Smooth muscle cell (in vitro differentiated cells): ENCODE measurements around the gene GAL3ST3. TPM values are rescaled to one million over a fixed set of nuclear protein-coding genes. Genes with fewer than 3 reads are reported as not detected.
A peak's percentile ranks its signal among the peaks of the same experiment; 100 is the strongest.

Experiments
- DNase-seq: peaks from one replicate; lab custom pipeline; 2025; ENCODE audit not compliant: unreplicated experiment; lab: John Stamatoyannopoulos, UW
- H2AFZ ChIP-seq: fragments of 200-600 bp; sonication (generic); 2 replicates; pipeline ENCODE4 v1.6.0; 2016; ENCODE audit warnings: antibody characterized with exemption, low read depth, mild to moderate bottlenecking
- H3F3A ChIP-seq: fragments of 200-600 bp; sonication (generic); 2 replicates; pipeline ENCODE4 v1.6.0; 2017; ENCODE audit warnings: antibody characterized with exemption, low read depth
- H3K27ac ChIP-seq: fragments of 200-600 bp; sonication (generic); 2 replicates; pipeline ENCODE4 v1.5.1; 2016; ENCODE audit warnings: low read depth, mild to moderate bottlenecking
- H3K27me3 ChIP-seq: fragments of 200-600 bp; sonication (generic); 2 replicates; pipeline ENCODE4 v1.6.1; 2016; ENCODE audit warnings: low read depth, mild to moderate bottlenecking
- H3K36me3 ChIP-seq: fragments of 200-600 bp; sonication (generic); 2 replicates; pipeline ENCODE4 v1.5.1; 2016; ENCODE audit warnings: low read depth
- H3K4me1 ChIP-seq: fragments of 200-600 bp; sonication (generic); 2 replicates; pipeline ENCODE4 v1.5.1; 2016; ENCODE audit warnings: low read depth
- H3K4me2 ChIP-seq: fragments of 200-600 bp; sonication (generic); 2 replicates; pipeline ENCODE4 v1.6.0; 2016; ENCODE audit warnings: mild to moderate bottlenecking
- H3K4me3 ChIP-seq: fragments of 200-600 bp; sonication (generic); 2 replicates; pipeline ENCODE4 v1.5.1; 2016; ENCODE audit warnings: mild to moderate bottlenecking
- H3K79me2 ChIP-seq: fragments of 200-600 bp; sonication (generic); 2 replicates; pipeline ENCODE4 v1.6.0; 2016; ENCODE audit warnings: low read depth, mild to moderate bottlenecking
- H3K9ac ChIP-seq: fragments of 200-600 bp; sonication (generic); 2 replicates; pipeline ENCODE4 v1.6.0; 2016; ENCODE audit warnings: low read depth
- H3K9me3 ChIP-seq: fragments of 200-600 bp; sonication (generic); replicated peaks from 2 replicates; pipeline ENCODE4 v1.5.1; 2016; ENCODE audit warnings: low read depth
- H4K20me1 ChIP-seq: fragments of 200-600 bp; sonication (generic); 2 replicates; pipeline ENCODE4 v1.6.0; 2016; ENCODE audit warnings: low read depth
- WGBS: methylation state at CpG from one replicate; pipeline ENCODE4 v1.1.7; 2016; ENCODE audit warnings: low lambda C conversion rate; 5-methylcytosine and 5-hydroxymethylcytosine counted together
- polyA plus RNA-seq: library from polyadenylated mRNA; unstranded; fragments of >200 nt; fragmentation: Nextera tagmentation; extraction: Ambion mirVana; gene quantifications from 2 replicates; pipeline ENCODE4 v1.2.1, GENCODE V29; 2016
- total RNA-seq: library from RNA; depleted of rRNA; stranded (reverse); fragments of >200 nt; gene quantifications from 2 replicates; pipeline ENCODE4 v1.2.3, GENCODE V29; 2014
- TF ChIP-seq, protein P1 (sequence below): fragments of 200-600 bp; sonication (generic); IDR thresholded peaks from 2 replicates; pipeline ENCODE4 v1.5.1; 2017; ENCODE audit warnings: borderline replicate concordance, mild to moderate bottlenecking, antibody characterized with exemption; ENCODE audit not compliant: insufficient read depth, poor library complexity, severe bottlenecking

The GAL3ST3 gene
- total and polyA plus RNA-seq, 2 experiments from 2014 or later = 0.23 to 0.27 TPM

DNA sequence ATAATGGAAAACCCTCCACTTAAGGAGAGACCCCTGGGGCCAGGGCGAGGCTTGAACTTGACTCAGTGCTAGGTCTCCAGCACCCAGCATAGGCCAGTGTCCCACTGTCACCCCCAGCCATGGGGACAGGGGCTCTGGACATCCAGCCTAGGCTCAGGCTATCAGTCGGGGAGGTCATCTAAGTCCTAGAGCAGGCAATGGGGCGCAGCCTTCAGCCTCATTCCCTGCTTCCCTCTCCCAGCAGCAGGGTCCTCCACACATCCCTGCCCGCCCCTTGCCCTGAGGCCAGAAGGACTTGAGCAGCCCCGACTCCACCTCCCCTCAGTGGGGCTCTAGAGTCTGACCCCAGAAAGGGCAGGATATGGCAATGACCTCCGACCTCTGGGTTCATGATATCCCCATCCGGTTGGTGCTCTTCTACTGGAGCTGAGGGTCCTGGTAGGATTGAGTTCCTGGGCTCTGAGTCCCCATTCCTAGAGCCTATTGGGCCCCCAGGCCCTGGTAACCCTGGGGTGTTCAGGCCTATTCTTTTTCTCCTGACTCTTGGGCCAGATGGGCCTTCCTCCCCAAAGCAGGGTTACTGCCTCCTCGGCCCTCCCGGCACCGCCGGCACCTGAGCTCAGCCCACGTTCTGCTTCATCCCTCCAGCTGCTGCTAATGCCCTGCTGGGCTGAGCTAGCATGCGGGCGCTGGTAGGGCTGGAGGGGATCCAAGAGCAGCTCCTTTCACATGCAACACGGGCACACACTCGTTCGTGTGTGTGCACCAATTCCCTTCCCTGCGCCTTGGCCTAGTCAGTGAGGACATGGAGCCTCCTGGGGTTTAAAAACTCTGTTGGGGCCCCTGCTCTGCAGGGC is 32.8 kb downstream of the GAL3ST3 start:
- Histone ChIP-seq H3K27me3 (peaks cover 14% of the 10 kb centered on the region), H3K9ac (no peak overlapping the region), H3K4me1 (no peaks in the 10 kb centered on the region), H3K79me2 (no peaks in the 10 kb centered on the region), H3K9me3 (no peaks in the 10 kb centered on the region), H4K20me1 (no peaks in the 10 kb centered on the region), H3K4me3 (no peak overlapping the region), H3F3A (no peaks in the 10 kb centered on the region), H2AFZ (no peak overlapping the region), H3K27ac (peak overlapping the region; percentile 59), H3K36me3 (no peaks in the 10 kb centered on the region), H3K4me2 (peak overlapping the region; percentile 59)
- WGBS = 96% methylated on average over 18 of the region's 18 CpGs
- TF ChIP-seq, protein P1, sequence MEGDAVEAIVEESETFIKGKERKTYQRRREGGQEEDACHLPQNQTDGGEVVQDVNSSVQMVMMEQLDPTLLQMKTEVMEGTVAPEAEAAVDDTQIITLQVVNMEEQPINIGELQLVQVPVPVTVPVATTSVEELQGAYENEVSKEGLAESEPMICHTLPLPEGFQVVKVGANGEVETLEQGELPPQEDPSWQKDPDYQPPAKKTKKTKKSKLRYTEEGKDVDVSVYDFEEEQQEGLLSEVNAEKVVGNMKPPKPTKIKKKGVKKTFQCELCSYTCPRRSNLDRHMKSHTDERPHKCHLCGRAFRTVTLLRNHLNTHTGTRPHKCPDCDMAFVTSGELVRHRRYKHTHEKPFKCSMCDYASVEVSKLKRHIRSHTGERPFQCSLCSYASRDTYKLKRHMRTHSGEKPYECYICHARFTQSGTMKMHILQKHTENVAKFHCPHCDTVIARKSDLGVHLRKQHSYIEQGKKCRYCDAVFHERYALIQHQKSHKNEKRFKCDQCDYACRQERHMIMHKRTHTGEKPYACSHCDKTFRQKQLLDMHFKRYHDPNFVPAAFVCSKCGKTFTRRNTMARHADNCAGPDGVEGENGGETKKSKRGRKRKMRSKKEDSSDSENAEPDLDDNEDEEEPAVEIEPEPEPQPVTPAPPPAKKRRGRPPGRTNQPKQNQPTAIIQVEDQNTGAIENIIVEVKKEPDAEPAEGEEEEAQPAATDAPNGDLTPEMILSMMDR = no peak
- DNase-seq = no peak

DNA sequence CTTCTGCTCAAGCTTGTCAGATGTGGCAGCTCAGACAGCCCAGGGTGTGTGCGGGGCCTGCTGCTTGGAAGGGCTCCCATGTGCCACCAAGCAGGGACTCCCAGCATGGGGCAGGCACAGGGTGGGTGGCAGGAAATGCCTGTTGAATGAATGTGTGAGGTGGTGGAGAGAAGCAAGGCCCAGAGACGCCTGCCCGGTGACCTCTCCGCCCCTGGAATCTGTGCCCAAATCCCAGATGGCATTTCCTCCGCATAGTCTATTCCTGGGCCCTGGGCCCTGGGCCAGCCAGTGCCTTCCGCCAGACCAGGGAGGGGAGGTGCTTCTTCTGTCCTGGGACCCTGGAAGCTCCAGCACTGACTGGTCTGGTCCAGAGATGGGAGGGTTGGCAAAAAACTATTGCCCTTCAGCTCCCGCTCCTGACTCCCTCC is 33.5 kb downstream of the GAL3ST3 start:
- Histone ChIP-seq H3F3A (no peaks in the 10 kb centered on the region), H3K4me1 (no peaks in the 10 kb centered on the region), H3K27me3 (peaks cover 14% of the 10 kb centered on the region), H4K20me1 (no peaks in the 10 kb centered on the region), H3K4me3 (no peak overlapping the region), H3K36me3 (no peaks in the 10 kb centered on the region), H3K9me3 (no peaks in the 10 kb centered on the region), H2AFZ (no peak overlapping the region), H3K79me2 (no peaks in the 10 kb centered on the region), H3K4me2 (peak overlapping the region; percentile 59), H3K9ac (no peak overlapping the region), H3K27ac (peak overlapping the region; percentile 59)
- TF ChIP-seq, protein P1 = no peak
- no peak for DNase-seq
- 38% methylated on average over 7 of the region's 7 CpGs for WGBS

- H3K79me2 ChIP-seq = no peaks in the 10 kb centered on the region
- H2AFZ ChIP-seq = no peak overlapping the region
- H3K27ac ChIP-seq = peak overlapping the region; percentile 59
- TF ChIP-seq, protein P1 = no peak
- no peaks in the 10 kb centered on the region for H3K4me1 ChIP-seq
- H3K36me3 ChIP-seq = no peaks in the 10 kb centered on the region
- no peaks in the 10 kb centered on the region for H3K9me3 ChIP-seq
- H3F3A ChIP-seq = no peaks in the 10 kb centered on the region
- 88% methylated on average over 6 of the region's 6 CpGs for WGBS
- H3K4me3 ChIP-seq = no peak overlapping the region
- no peak overlapping the region for H3K9ac ChIP-seq
- H3K4me2 ChIP-seq = peak overlapping the region; percentile 59
- no peaks in the 10 kb centered on the region for H4K20me1 ChIP-seq
- H3K27me3 ChIP-seq = peaks cover 14% of the 10 kb centered on the region
- DNase-seq = no peak
Measured at GRCh38 chr11:66014804-66015453, 34.0 kb downstream of the GAL3ST3 start.

DNA sequence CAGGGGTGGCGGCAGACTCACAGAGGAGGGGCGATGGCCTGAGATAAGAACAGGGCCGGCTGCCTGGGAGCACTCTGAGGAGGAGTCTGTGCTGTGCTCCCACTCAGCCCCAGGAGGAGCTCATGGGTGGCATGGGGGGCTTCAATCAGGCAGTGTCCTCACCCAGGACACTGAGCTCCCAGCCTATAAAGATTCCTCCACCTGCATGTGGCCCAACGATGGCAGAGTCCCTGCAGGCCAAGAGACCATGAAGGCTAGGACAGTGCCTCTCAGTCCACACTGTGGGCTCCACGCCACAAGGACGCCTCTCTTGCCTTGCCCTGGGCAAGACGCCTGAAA is 35.2 kb downstream of the GAL3ST3 start:
- no peaks in the 10 kb centered on the region for H3F3A ChIP-seq
- no peaks in the 10 kb centered on the region for H3K9me3 ChIP-seq
- DNase-seq = no peak
- TF ChIP-seq, protein P1 = no peak
- peaks cover 14% of the 10 kb centered on the region for H3K27me3 ChIP-seq
- H3K4me2 ChIP-seq = no peak overlapping the region
- 91% methylated on average over 7 of the region's 7 CpGs for WGBS
- H3K4me3 ChIP-seq = no peak overlapping the region
- no peaks in the 10 kb centered on the region for H3K36me3 ChIP-seq
- no peak overlapping the region for H3K27ac ChIP-seq
- H2AFZ ChIP-seq = no peak overlapping the region
- no peaks in the 10 kb centered on the region for H3K4me1 ChIP-seq
- no peak overlapping the region for H3K9ac ChIP-seq
- no peaks in the 10 kb centered on the region for H3K79me2 ChIP-seq
- no peaks in the 10 kb centered on the region for H4K20me1 ChIP-seq
